HFFc6 (cell line): ENCODE results near the gene CACNA1C. TPM values are rescaled to one million over a fixed set of nuclear protein-coding genes. Genes with fewer than 3 reads are reported as not detected.

Experiments used
- DNase-seq: peaks from one replicate; pipeline ENCODE4 v3.0.0-alpha.2; 2018
- H3K27ac Mint-ChIP-seq: 2 replicates; pipeline ENCODE4 v1.8.0; 2020; ENCODE audit warnings: mild to moderate bottlenecking, mixed read lengths
- H3K27me3 Mint-ChIP-seq: 2 replicates; pipeline ENCODE4 v1.8.0; 2021; ENCODE audit warnings: mild to moderate bottlenecking, moderate library complexity, mixed read lengths; ENCODE audit not compliant: insufficient read depth
- H3K36me3 Mint-ChIP-seq: 2 replicates; pipeline ENCODE4 v1.8.0; 2021; ENCODE audit warnings: low read depth, mixed read lengths
- H3K4me1 Mint-ChIP-seq: 2 replicates; pipeline ENCODE4 v1.8.0; 2020; ENCODE audit warnings: low read depth, mixed read lengths
- H3K4me3 Mint-ChIP-seq: 2 replicates; pipeline ENCODE4 v1.8.0; 2020; ENCODE audit warnings: mild to moderate bottlenecking, moderate library complexity, mixed read lengths
- H3K9me3 Mint-ChIP-seq: 2 replicates; pipeline ENCODE4 v1.8.0; 2020; ENCODE audit warnings: mild to moderate bottlenecking, mixed read lengths
- total RNA-seq, 6 experiments: library from RNA; stranded (reverse); fragmentation: NEBNext Ultra II Directional; extraction: Animal tissue kit (Norgen Biotek cat#: 25700); gene quantifications; 2 replicates in 1 of 6; 3 replicates in 5 of 6; pipeline ENCODE4 v1.2.3, GENCODE V29; 2021
- TF ChIP-seq, protein P1 (sequence below): fragments of 200-600 bp; sonication (generic); IDR thresholded peaks from 2 replicates; pipeline ENCODE4 v1.5.0; 2021; ENCODE audit warnings: antibody characterized with exemption, mild to moderate bottlenecking

CACNA1C gene
- total RNA-seq, 6 experiments from 2014 or later, result 6.7 to 11.5 (median 10.6) TPM

DNA sequence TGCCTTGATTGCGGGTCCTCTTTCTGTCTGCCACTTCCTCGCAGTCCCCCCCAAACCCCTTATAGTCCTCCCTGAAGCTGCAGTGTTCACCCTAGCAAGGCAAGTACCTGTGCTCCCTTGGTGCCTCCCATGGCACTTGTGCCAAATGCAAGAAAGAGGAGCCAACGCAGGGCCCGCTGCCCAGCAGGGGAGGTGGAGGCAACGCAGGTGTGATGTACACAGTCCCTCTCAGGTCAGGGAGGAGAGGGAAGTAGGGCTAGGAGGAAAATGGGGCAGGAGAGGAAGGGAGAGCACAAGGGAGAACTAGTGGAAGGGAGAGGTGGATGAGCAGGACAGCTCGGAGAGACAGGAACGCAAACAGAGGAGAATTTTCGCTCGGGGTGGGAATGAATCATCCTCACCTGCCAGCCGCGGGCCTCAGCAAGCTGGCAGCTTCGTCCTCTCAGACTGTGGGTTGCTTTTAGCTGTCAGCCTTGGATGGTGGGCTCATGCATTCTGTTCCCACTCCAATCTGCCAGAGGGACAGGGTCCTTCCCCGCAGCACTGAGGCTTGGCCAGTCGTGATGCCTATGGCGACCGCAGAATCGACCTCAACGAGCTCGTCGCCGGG is 357.0 kb downstream of the CACNA1C start:
- Mint-ChIP-seq H3K27ac (no peak overlapping the region), H3K27me3 (peaks cover 3% of the 10 kb centered on the region; the same call in 1 of the 2 replicates), H3K9me3 (no peaks in the 10 kb centered on the region), H3K4me3 (no peak overlapping the region), H3K36me3 (no peaks in the 10 kb centered on the region), H3K4me1 (no peaks in the 10 kb centered on the region)
- TF ChIP-seq, protein P1, sequence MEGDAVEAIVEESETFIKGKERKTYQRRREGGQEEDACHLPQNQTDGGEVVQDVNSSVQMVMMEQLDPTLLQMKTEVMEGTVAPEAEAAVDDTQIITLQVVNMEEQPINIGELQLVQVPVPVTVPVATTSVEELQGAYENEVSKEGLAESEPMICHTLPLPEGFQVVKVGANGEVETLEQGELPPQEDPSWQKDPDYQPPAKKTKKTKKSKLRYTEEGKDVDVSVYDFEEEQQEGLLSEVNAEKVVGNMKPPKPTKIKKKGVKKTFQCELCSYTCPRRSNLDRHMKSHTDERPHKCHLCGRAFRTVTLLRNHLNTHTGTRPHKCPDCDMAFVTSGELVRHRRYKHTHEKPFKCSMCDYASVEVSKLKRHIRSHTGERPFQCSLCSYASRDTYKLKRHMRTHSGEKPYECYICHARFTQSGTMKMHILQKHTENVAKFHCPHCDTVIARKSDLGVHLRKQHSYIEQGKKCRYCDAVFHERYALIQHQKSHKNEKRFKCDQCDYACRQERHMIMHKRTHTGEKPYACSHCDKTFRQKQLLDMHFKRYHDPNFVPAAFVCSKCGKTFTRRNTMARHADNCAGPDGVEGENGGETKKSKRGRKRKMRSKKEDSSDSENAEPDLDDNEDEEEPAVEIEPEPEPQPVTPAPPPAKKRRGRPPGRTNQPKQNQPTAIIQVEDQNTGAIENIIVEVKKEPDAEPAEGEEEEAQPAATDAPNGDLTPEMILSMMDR, result no peak
- no peak for DNase-seq

DNA sequence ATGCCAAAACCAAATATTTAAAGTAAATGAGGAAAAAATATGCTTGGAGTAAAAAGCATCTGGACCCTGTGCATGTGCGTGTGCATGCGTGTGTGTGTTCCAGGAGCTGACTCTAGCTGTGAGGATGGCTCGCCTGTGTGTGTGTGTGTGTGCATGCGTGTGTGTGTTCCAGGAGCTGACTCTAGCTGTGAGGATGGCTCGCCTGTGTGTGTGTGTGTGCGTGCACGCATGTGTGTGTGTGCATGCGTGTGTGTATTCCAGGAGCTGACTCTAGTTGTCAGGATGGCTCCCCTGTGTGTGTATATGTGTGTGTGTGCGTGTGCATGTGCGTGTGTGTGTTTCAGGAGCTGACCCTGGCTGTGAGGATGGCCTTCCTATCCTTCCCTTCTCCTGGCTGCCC is 357.7 kb downstream of the CACNA1C start:
- Mint-ChIP-seq H3K9me3 (no peaks in the 10 kb centered on the region), H3K27ac (no peak overlapping the region), H3K4me3 (no peak overlapping the region; the same call in 1 of the 2 replicates), H3K27me3 (peaks cover 3% of the 10 kb centered on the region; the same call in 1 of the 2 replicates), H3K4me1 (no peaks in the 10 kb centered on the region), H3K36me3 (no peaks in the 10 kb centered on the region)
- no peak for DNase-seq
- TF ChIP-seq, protein P1, result no peak

DNA sequence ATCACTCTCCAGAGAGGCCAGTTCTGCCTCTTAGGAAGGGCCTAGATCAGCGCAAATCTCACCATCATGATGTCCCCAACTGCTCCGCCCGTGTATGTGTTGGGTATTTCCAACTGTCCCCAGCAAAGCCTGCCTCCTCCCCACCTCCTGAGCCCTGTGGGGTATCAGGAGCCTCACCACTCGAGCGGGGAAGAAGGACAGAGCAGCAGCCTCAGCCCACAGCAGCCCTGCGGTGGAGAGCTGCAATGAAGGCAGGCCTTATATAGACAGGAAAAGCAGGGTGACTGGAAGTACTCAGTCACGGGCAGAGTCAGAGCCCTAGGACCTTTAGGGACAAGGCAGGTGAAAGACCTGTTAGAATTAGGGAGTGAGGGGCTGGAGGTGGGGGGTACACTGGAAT is 358.2 kb downstream of the CACNA1C start:
- TF ChIP-seq, protein P1, result no peak
- H3K27me3 Mint-ChIP-seq, result peaks cover 4% of the 10 kb centered on the region; the same call in 1 of the 2 replicates
- no peak overlapping the region for H3K4me3 Mint-ChIP-seq
- H3K9me3 Mint-ChIP-seq, result no peaks in the 10 kb centered on the region
- no peaks in the 10 kb centered on the region for H3K4me1 Mint-ChIP-seq
- DNase-seq, result no peak
- H3K27ac Mint-ChIP-seq, result no peak overlapping the region
- H3K36me3 Mint-ChIP-seq, result no peaks in the 10 kb centered on the region

DNA sequence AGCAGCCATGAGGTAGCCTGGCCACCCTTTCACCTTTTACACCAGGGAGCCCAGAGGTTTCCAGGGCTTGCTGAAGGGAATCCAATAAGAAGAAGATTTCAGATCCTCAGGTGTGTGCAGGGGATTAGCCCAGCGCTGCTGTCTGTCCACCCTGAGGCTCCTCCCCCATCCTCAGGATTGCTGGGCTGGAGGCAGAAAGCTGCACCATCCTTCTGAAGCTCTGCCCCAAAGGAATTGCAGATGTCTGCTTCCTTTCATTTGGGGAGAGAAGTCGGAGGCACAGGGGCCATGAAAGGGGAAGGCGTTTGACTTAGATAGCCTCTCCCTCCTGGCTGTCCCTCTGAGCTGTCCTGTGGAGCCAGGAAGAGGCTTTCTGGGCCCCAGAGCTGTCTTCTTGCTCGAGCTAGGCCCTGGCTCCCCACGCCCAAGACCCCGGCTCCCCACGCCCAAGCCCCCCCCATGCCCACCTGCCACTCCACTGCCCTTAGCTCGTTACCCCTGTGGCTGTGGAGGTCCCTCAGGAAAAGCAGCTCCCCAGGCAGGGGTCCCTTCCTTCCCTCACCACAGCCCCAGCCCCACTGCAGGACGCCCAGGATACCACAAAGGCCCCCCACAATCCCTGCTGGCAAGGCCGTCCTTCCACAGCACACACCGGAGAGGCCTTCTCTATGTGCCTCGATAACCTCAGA is 359.0 kb downstream of the CACNA1C start:
- no peaks in the 10 kb centered on the region for H3K36me3 Mint-ChIP-seq
- peaks cover 4% of the 10 kb centered on the region; the same call in 1 of the 2 replicates for H3K27me3 Mint-ChIP-seq
- TF ChIP-seq, protein P1, result no peak
- no peak overlapping the region for H3K27ac Mint-ChIP-seq
- H3K4me3 Mint-ChIP-seq, result no peak overlapping the region
- no peaks in the 10 kb centered on the region for H3K9me3 Mint-ChIP-seq
- no peak for DNase-seq
- no peaks in the 10 kb centered on the region for H3K4me1 Mint-ChIP-seq

DNA sequence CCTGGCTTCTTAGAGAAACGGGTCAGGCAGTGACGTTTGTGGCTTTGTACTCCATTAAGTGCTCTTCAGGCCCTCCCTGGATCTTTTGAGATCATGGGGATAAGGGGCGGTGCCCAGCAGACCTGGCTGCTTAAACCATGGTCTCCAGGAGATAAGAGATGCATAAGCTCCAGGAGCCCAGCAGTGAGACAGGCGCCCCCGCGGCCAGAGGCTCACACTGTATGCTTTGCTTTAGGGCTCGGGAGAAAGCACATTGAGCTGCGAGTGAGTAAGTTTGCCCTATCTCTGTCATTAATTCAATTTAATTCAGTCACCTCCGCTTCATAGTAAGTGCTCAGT is 359.5 kb downstream of the CACNA1C start:
- TF ChIP-seq, protein P1, result no peak
- H3K36me3 Mint-ChIP-seq, result no peaks in the 10 kb centered on the region
- no peak overlapping the region for H3K4me3 Mint-ChIP-seq
- H3K4me1 Mint-ChIP-seq, result no peaks in the 10 kb centered on the region
- no peaks in the 10 kb centered on the region for H3K9me3 Mint-ChIP-seq
- no peak for DNase-seq
- no peak overlapping the region for H3K27ac Mint-ChIP-seq
- peaks cover 4% of the 10 kb centered on the region; the same call in 1 of the 2 replicates for H3K27me3 Mint-ChIP-seq
